NCI-H1436 (cell line): Measurements from ENCODE around the gene ITGAL.
"Not testable (repeated sequence)": the region's sequence is repeated elsewhere in the genome, so short reads cannot be mapped to it uniquely, and the experiment has no call there.

Source experiments
- DNase-seq: peaks from one replicate; lab custom pipeline; 2025; lab: John Stamatoyannopoulos, UW

ITGAL gene

GRCh38 chr16:30491744-30492308 is 19.3 kb downstream of the ITGAL start:
- no peak for DNase-seq

- no peak for DNase-seq
Observed at GRCh38 chr16:30493941-30494488, 21.5 kb downstream of the ITGAL start.

GRCh38 chr16:30494709-30495108 is 22.2 kb downstream of the ITGAL start:
- peak; percentile 4 for DNase-seq

GRCh38 chr16:30499284-30499683 is 26.7 kb downstream of the ITGAL start:
- DNase-seq: no peak

GRCh38 chr16:30503403-30504296 is 31.1 kb downstream of the ITGAL start:
- DNase-seq: no peak

GRCh38 chr16:30509081-30509765 is 36.7 kb downstream of the ITGAL start:
- DNase-seq: no peak

GRCh38 chr16:30510376-30510938 is 37.9 kb downstream of the ITGAL start:
- DNase-seq: peak; percentile 1

DNA sequence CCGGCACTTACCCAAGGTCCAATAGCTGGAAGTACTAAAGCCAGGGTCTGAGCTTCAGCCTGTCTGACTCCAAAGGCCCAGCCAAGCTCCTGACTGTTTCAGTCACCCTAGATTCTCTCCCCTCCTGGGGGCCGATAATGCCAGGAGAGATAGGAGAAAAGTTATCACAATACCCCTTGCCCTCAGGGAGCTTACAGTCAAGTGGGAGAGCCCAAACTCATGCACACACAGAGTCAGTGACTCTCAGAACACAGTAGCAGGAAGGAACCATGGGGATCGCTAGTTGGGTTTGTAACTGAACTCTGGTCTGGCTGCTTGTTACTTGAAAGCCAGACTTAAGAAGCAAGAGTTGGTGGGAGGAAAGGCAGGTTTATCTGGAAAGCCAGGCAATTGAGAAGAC is 39.0 kb downstream of the ITGAL start:
- no peak for DNase-seq

- DNase-seq: no peak
Observed at GRCh38 chr16:30515275-30515674, 42.7 kb downstream of the ITGAL start.

- DNase-seq: no peak
Observed at GRCh38 chr16:30518552-30518951, 46.0 kb downstream of the ITGAL start.

- DNase-seq: no peak
Observed at GRCh38 chr16:30519120-30520049, 46.8 kb downstream of the ITGAL start.

- no peak for DNase-seq
Observed at GRCh38 chr16:30521476-30521872, 48.9 kb downstream of the ITGAL start.

DNA sequence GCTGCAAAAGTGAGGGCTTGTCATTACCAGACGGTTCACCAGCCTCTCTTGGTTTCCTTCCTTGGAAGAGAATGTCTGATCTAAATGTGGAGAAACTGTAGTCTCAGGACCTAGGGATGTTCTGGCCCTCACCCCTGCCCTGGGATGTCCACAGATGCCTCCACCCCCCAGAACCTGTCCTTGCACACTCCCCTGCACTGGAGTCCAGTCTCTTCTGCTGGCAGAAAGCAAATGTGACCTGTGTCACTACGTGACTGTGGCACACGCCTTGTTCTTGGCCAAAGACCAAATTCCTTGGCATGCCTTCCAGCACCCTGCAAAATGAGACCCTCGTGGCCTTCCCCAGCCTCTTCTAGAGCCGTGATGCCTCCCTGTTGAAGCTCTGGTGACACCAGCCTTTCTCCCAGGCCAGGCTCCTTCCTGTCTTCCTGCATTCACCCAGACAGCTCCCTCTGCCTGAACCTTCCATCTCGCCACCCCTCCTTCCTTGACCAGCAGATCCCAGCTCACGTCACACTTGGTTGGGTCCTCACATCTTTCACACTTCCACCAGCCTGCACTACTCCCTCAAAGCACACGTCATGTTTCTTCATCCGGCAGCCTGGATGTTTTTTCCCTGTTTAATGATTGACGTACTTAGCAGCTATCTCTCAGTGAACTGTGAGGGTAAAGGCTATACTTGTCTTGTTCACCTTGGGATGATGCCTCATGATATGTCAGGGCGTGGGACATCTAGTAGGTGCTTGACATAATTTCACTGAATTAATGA is 49.5 kb downstream of the ITGAL start:
- DNase-seq: no peak

DNA sequence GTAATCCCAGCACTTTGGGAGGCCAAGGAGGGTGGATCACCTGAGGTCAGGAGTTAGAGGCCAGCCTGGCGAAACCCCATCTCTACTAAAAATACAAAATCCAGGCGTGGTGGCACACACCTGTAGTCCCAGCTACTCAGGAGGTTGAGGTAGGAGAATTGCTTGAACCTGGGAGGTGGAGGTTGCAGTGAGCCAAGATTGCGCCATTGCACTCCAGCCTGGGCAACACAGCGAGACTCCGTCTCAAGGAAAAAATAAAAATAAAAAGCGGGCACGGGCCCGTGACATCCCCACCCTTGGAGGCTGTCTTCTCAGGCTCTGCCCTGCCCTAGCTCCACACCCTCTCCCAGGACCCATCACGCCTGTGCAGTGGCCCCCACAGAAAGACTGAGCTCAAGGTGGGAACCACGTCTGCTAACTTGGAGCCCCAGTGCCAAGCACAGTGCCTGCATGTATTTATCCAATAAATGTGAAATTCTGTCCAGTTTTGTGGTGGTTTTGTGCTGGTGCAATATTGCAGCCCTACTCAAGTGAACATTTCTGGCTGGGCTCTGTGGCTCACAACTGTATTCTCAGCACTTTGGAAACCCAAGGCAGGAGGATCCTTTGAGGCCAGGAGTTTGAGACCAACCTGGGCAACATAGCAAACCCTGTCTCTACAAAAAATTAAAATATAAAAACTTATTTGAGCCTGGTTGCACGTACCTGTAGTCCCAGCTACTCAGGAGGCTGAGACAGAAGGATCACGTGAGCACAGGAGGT is 50.3 kb downstream of the ITGAL start:
- not testable (repeated sequence) for DNase-seq

DNA sequence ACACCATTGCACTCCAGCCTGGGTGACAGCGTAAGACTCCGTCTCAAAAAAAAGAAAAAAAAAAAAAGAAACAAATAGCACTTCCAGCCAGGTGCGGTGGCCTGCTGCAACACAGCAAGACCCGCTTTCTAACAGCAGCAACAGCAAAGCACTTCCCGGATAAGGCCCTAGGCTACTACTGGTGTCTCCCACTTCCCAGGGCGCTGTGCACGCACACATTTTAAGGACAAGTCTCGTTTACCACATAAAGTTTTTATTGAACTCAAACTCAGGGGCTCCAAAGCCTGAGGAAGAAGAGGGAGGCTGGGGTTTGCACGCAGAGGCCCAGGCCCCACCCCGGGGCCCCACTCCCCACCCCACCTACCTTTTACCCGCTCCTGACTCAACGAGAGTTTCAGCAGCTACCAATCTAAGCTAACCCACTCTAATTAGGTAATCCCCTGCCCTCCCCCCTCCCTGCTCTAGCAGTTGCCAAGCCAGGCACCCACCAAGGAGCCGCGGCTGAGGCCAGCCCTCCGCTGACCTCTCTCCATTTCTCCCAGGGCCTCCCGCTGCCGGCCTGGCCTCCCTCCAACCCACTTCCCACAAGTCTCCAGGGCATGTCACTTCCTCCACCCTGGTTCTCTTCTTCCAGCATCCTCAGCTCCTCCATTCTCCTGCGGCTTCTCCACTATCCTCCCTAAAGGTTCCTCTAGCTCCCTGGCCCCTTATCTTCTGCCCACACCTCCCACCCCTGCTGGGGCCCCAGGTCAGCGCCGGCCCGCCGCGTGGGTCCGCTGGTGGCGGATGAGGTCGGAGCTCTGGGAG is 51.4 kb downstream of the ITGAL start:
- no peak for DNase-seq

DNA sequence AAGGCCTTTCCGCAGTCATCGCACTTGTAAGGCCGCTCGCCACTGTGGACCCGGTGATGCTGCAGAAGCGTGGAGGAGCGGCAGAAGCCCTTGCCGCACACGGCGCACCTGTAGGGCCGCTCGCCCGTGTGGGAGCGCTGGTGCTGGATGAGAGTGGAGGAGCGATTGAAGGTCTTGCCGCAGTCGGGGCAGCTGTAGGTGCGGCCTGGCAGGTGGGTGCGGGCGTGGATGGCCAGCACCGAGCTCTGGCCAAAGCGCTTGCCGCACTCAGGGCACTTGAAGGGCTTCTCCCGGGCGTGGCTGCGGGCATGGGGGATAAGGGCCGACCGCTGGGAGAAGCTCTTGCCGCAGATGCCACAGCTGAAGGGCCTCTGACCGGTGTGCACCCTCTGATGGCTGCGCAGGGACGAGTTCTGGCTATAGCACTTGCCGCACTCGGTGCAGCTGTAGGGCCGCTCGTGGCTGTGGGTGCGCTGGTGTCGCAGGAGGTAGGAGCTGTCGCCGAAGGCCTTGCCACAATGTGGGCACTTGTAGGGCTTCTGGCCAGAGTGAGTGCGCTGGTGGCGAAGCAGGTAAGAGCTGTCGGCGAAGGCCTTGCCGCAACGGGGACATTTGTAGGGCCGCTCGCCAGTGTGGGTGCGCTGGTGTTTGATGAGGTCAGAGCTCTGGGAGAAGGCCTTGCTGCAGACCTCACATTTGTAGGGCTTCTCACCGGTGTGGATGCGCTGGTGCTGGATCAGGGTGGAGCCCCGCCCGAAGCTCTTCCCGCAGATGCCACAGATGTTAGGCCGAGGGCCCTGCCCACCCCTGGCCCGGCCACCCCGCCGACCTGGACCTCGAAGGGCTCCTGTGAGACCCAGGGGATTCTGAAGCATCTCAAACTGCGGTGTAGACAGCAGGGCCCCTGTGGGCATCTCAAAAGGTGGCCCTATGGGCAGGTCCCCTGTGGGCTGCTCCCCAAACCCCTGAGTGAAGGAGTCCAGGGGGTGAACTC is 52.3 kb downstream of the ITGAL start:
- DNase-seq: no peak

GRCh38 chr16:30525844-30526136 is 53.2 kb downstream of the ITGAL start:
- no peak for DNase-seq
